Gastrocnemius medialis (tissue), 4 donors: ENCODE results near the gene ACVR1C. TPM values are rescaled to one million over a fixed set of nuclear protein-coding genes. Genes with fewer than 3 reads are reported as not detected.

Source experiments
- ATAC-seq, 2 donors: fragments of 150-250 bp; one replicate each; pipeline ENCODE4 v1.9.1; 2016
- DNase-seq, 2 donors: peaks; one replicate each; pipeline ENCODE4 v3.0.0-alpha.2; 2019
- H3K27ac ChIP-seq, 4 donors: fragments of 200-600 bp; sonication (generic); 1 replicate in 1 of 4; 2 replicates in 3 of 4; pipeline ENCODE4 v1.5.1; 2016 to 2018; ENCODE audit warnings: mild to moderate bottlenecking in 2 of 4, moderate library complexity in 1 of 4
- H3K27me3 ChIP-seq, 3 donors: fragments of 200-600 bp; sonication (generic) in 2 of 3; 1 replicate in 1 of 3; 2 replicates in 2 of 3; pipeline versions ENCODE4 v1.5.1 to v1.6.0; 2016 to 2019; ENCODE audit warnings: mild to moderate bottlenecking in 1 of 3, moderate library complexity in 1 of 3
- H3K36me3 ChIP-seq, 2 donors: fragments of 200-600 bp; sonication (generic) in 1 of 2; one replicate each; pipeline ENCODE4 v1.5.1; 2017 to 2018
- H3K4me1 ChIP-seq, 2 donors: fragments of 200-600 bp; sonication (generic) in 1 of 2; one replicate each; pipeline ENCODE4 v1.5.1; 2016 to 2017; ENCODE audit warnings: mild to moderate bottlenecking in 2 of 2
- H3K4me3 ChIP-seq, 4 donors: fragments of 200-600 bp; sonication (generic) in 3 of 4; 1 replicate in 1 of 4; 2 replicates in 3 of 4; pipeline ENCODE4 v1.5.1; 2016 to 2019; ENCODE audit warnings: mild to moderate bottlenecking in 2 of 4
- H3K9me3 ChIP-seq, 3 donors: fragments of 200-600 bp; sonication (generic) in 2 of 3; 1 replicate in 1 of 3; 2 replicates in 2 of 3; pipeline ENCODE4 v1.5.1; 2016 to 2019
- CTCF ChIP-seq, 5 experiments: fragments of 450-650 bp in 3 of 5; fragments of 200-600 bp in 2 of 5; sonication (generic) in 2 of 5; IDR thresholded peaks in 4 of 5; conservative IDR thresholded peaks in 1 of 5; 1 replicate in 4 of 5; 2 replicates in 1 of 5; pipeline ENCODE4 v1.5.1; 2016 to 2019; ENCODE audit warnings: antibody characterized with exemption in 5 of 5, mild to moderate bottlenecking in 3 of 5, moderate library complexity in 3 of 5
- POLR2A ChIP-seq, 2 donors: fragments of 450-650 bp; IDR thresholded peaks; one replicate each; pipeline ENCODE4 v1.6.1; 2017; ENCODE audit warnings: antibody characterized with exemption in 2 of 2, mild to moderate bottlenecking in 2 of 2, moderate library complexity in 2 of 2
- in situ Hi-C, 4 donors: fragments of 200-750 bp; cut with MboI; loops; one replicate each; pipeline versions ENCODE4 v1.15.0 to v1.8.0; 2017; ENCODE audit warnings: low sequenced_read_pairs in 4 of 4
- intact Hi-C: fragments of 100-400 bp; cut with DNase I; formaldehyde crosslinking; loops from one replicate; pipeline ENCODE4 v1.15.1; 2023; ENCODE audit warnings: low total_unique reads
- total RNA-seq, 4 donors: library from RNA; depleted of rRNA; stranded (reverse); fragments of >200 nt; gene quantifications; one replicate each; pipeline versions ENCODE4 v1.1.0 to v1.2.3, GENCODE V29; 2016

Gene ACVR1C
- 1 to 10 TPM in 2 of 4 donors, under 1 TPM in 2; 0.46 to 2.1 (median 0.90) TPM for total RNA-seq

- DNase-seq = peak; percentile 40 to 49
- intact Hi-C loops (loop anchor here (5.0 kb wide), 1 partner anchor 114 kb away; no protein-coding TSS in a partner anchor), in situ Hi-C loops (no loop called here)
- peak in 1 of 2 donors; percentile 20 for TF ChIP-seq POLR2A (IDR thresholded peaks at IDR 0.05)
- TF ChIP-seq CTCF (IDR thresholded peaks at IDR 0.05 in 4 of 5, conservative IDR thresholded peaks at IDR 0.05 in 1 of 5) = peak; percentile 13 to 61 (median 37)
- H3K4me3 ChIP-seq = peak within 1 kb of the TSS; percentile 57 to 67 (median 62)
- peak; percentile 74 to 84 for ATAC-seq
- no peaks in the 10 kb centered on the region for H3K27me3 ChIP-seq
- H3K4me1 ChIP-seq = peaks cover 0 to 6% of the 10 kb centered on the region in 2 donors
- no peaks in the 10 kb centered on the region for H3K9me3 ChIP-seq
- H3K27ac ChIP-seq = peak within 1 kb of the TSS; percentile 33 to 59 (median 40)
- H3K36me3 ChIP-seq = no peaks in the 10 kb centered on the region
These were observed at the start of gene ACVR1C for GRCh38 chr2:157628477-157629415. Gene ACVR1C, minus strand, starts transcription at chr2:157628864. Its CDS starts 220 bp downstream, at chr2:157628644.

GRCh38 chr2:157677941-157678340 lies 49.3 kb upstream of the ACVR1C start:
- no peaks in the 10 kb centered on the region for H3K9me3 ChIP-seq
- intact Hi-C loops (no loop called here), in situ Hi-C loops (no loop called here)
- no peak for TF ChIP-seq POLR2A (IDR thresholded peaks at IDR 0.05)
- H3K27ac ChIP-seq = no peak overlapping the region
- no peaks in the 10 kb centered on the region for H3K36me3 ChIP-seq
- H3K4me1 ChIP-seq = no peaks in the 10 kb centered on the region
- no peak for ATAC-seq
- no peak overlapping the region for H3K4me3 ChIP-seq
- no peak for DNase-seq
- no peaks in the 10 kb centered on the region for H3K27me3 ChIP-seq

GRCh38 chr2:157672129-157672528 lies 43.5 kb upstream of the ACVR1C start:
- DNase-seq (no peak), ATAC-seq (no peak)
- Histone ChIP-seq H3K4me1 (no peaks in the 10 kb centered on the region), H3K9me3 (no peaks in the 10 kb centered on the region), H3K36me3 (peaks cover 0 to 8% of the 10 kb centered on the region in 2 donors), H3K27ac (no peak overlapping the region), H3K27me3 (no peaks in the 10 kb centered on the region), H3K4me3 (no peak overlapping the region)
- no peak for TF ChIP-seq CTCF (IDR thresholded peaks at IDR 0.05 in 4 of 5, conservative IDR thresholded peaks at IDR 0.05 in 1 of 5)
- no peak for TF ChIP-seq POLR2A (IDR thresholded peaks at IDR 0.05)
- in situ Hi-C loops = no loop called here
- intact Hi-C loops = no loop called here

GRCh38 chr2:157662401-157662800 lies 33.7 kb upstream of the ACVR1C start:
- in situ Hi-C loops = no loop called here
- TF ChIP-seq POLR2A (IDR thresholded peaks at IDR 0.05) (no peak), CTCF (IDR thresholded peaks at IDR 0.05 in 4 of 5, conservative IDR thresholded peaks at IDR 0.05 in 1 of 5) (no peak)
- no peaks in the 10 kb centered on the region for H3K36me3 ChIP-seq
- ATAC-seq (no peak), DNase-seq (no peak)
- no peak overlapping the region for H3K4me3 ChIP-seq
- no peak overlapping the region for H3K27ac ChIP-seq
- intact Hi-C loops = no loop called here
- no peaks in the 10 kb centered on the region for H3K4me1 ChIP-seq
- no peaks in the 10 kb centered on the region for H3K9me3 ChIP-seq
- no peaks in the 10 kb centered on the region for H3K27me3 ChIP-seq

GRCh38 chr2:157661776-157662175 lies 33.1 kb upstream of the ACVR1C start:
- Histone ChIP-seq H3K27me3 (no peaks in the 10 kb centered on the region), H3K36me3 (no peaks in the 10 kb centered on the region), H3K4me3 (no peak overlapping the region), H3K9me3 (no peaks in the 10 kb centered on the region), H3K27ac (no peak overlapping the region), H3K4me1 (no peaks in the 10 kb centered on the region)
- no peak for DNase-seq
- TF ChIP-seq CTCF (IDR thresholded peaks at IDR 0.05 in 4 of 5, conservative IDR thresholded peaks at IDR 0.05 in 1 of 5) (no peak), POLR2A (IDR thresholded peaks at IDR 0.05) (no peak)
- in situ Hi-C loops = no loop called here
- ATAC-seq = no peak
- intact Hi-C loops = no loop called here
